Sigmoid colon (tissue), 4 donors: ENCODE results near the gene ALG6.

Experiments used
- EP300 ChIP-seq, 4 donors: sonication (generic); formaldehyde crosslinking; IDR thresholded peaks; one replicate each; pipeline ENCODE4 v1.6.1; 2017; ENCODE audit warnings: antibody characterized with exemption in 4 of 4
- POLR2A ChIP-seq, 2 donors: fragments of 450-650 bp; IDR thresholded peaks; one replicate each; pipeline ENCODE4 v1.6.1; 2016; ENCODE audit warnings: antibody characterized with exemption in 2 of 2, mild to moderate bottlenecking in 2 of 2, moderate library complexity in 2 of 2
- POLR2AphosphoS5 ChIP-seq, 4 donors: sonication (generic); formaldehyde crosslinking; IDR thresholded peaks; one replicate each; pipeline ENCODE4 v1.6.1; 2017; ENCODE audit warnings: antibody characterized with exemption in 4 of 4
- TF ChIP-seq, protein P1 (sequence below), 4 experiments: fragments of 450-650 bp in 3 of 4; fragments of 200-600 bp in 1 of 4; IDR thresholded peaks; one replicate each; pipeline ENCODE4 v1.5.1; 2016 to 2019; ENCODE audit warnings: antibody characterized with exemption in 4 of 4, mild to moderate bottlenecking in 3 of 4, moderate library complexity in 2 of 4

DNA sequence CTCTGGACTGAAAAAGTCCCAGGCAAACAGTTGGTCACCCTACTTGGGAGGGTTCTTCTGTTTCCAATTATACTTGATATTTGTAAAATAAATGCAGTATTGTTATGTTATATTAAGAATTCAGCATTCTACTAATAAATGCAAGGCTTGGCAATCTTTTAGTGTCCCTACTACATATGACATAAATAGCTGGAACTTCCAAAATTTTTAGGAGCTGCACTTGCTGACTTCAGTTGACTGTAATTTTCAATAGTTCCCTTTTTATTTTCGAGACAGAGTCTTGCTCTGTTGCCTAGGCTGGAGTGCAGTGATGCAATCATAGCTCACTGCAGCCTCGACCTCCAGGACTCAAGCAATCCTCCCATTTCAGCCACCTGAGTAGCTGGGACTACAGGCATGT is 25.0 kb upstream of the ALG6 start:
- TF ChIP-seq, protein P1, sequence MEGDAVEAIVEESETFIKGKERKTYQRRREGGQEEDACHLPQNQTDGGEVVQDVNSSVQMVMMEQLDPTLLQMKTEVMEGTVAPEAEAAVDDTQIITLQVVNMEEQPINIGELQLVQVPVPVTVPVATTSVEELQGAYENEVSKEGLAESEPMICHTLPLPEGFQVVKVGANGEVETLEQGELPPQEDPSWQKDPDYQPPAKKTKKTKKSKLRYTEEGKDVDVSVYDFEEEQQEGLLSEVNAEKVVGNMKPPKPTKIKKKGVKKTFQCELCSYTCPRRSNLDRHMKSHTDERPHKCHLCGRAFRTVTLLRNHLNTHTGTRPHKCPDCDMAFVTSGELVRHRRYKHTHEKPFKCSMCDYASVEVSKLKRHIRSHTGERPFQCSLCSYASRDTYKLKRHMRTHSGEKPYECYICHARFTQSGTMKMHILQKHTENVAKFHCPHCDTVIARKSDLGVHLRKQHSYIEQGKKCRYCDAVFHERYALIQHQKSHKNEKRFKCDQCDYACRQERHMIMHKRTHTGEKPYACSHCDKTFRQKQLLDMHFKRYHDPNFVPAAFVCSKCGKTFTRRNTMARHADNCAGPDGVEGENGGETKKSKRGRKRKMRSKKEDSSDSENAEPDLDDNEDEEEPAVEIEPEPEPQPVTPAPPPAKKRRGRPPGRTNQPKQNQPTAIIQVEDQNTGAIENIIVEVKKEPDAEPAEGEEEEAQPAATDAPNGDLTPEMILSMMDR (IDR thresholded peaks at IDR 0.05): no peak
- no peak for TF ChIP-seq POLR2A (IDR thresholded peaks at IDR 0.05)
- TF ChIP-seq POLR2AphosphoS5 (IDR thresholded peaks at IDR 0.05): no peak
- no peak for TF ChIP-seq EP300 (IDR thresholded peaks at IDR 0.05)
